Measurements from ENCODE around the gene CHTOP.
"Not testable (repeated sequence)": the region's sequence is repeated elsewhere in the genome, so short reads cannot be mapped to it uniquely, and the experiment has no call there.

The CHTOP gene

GRCh38 chr1:153631047-153632022, 2.5 kb upstream of the CHTOP start:
- peak; percentile 11 for ATAC-seq
- peak; percentile 25 for DNase-seq

- DNase-seq, result no peak
- no peak for ATAC-seq
Measured at GRCh38 chr1:153633161-153633753, 609 bp upstream of the CHTOP start.

GRCh38 chr1:153635872-153636271, 2.0 kb downstream of the CHTOP start:
- no peak for DNase-seq
- ATAC-seq, result no peak

- DNase-seq (no peak), ATAC-seq (no peak)
Measured at GRCh38 chr1:153636312-153636711, 2.4 kb downstream of the CHTOP start.

- ATAC-seq, result no peak
- DNase-seq, result no peak
Measured at GRCh38 chr1:153638261-153638660, 4.4 kb downstream of the CHTOP start.

DNA sequence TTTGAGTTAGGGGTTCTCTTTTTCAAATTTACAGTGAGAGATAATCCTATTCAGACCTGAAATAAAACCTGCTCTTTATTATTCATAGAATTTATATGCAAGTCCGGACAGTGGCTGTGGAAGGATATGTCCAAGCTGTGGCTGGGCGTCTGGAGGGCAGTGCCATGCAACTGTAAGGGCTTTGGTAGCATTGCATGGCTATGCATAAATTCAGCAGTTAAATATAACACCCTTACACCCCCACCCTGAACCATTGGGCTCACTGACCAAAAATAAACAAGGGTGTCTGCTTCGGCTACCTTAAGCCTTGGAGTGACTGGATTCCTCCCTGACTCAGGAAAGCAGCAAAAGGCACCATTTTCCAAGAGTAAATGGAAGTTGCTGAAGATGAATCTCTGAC, 5.4 kb downstream of the CHTOP start:
- ATAC-seq, result no peak
- DNase-seq, result no peak

DNA sequence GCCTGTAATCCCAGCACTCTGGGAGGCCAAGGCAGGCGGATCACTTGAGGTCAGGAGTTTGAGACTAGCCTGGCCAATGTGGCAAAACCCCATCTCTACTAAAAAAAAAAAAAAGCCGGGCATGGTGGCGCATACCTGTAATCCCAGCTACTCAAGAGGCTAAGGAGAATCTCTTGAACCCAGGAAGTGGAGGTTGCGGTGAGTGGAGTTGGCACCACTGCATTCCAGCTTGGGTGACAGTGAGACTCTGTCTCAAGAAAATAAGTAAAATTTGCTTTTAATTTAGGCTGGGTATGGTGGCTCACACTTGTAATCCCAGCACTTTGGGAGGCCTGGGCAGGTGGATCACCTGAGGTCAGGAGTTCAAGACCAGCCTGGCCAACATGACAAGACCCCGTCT, 6.3 kb downstream of the CHTOP start:
- ATAC-seq, DNase-seq: not testable (repeated sequence)

GRCh38 chr1:153640861-153641260, 7.0 kb downstream of the CHTOP start:
- DNase-seq, result no peak
- no peak for ATAC-seq

- no peak for DNase-seq
- no peak for ATAC-seq
Measured at GRCh38 chr1:153642161-153642560, 8.3 kb downstream of the CHTOP start.

DNA sequence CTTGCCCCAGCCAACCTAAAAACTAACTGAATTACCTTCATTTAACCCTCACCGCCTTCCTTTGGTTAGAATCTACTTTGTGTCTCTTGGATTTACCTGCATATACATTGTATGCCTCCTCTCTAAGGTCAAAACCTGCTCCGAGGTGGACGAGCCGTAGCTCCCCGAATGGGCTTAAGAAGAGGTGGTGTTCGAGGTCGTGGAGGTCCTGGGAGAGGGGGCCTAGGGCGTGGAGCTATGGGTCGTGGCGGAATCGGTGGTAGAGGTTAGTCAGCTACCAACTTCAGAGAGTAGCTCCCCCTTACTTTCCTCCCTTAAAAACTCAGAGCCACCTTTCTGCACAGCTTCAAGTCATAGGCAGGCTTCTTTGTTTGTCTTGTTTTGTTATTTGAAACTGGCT, 9.2 kb downstream of the CHTOP start:
- no peak for DNase-seq
- no peak for ATAC-seq

DNA sequence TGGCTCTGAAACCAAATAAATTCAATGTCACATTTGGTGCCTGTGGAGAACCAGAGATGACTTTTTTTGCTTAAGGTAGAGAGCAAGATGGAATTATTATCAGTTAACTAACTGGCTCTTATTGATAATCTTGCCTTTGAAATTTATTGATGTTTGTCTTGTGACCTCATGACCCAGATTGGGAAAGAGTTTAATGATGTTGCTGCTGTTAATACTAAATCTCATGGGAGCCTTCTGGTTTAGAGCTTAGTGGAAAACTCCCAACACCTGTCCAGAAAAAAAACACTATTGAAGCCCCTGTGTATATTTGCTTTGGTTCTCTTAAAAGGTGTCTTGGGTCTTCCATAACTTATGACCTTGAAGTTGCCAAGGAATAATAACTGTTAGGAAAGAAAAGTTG, 9.9 kb downstream of the CHTOP start:
- no peak for ATAC-seq
- no peak for DNase-seq

GRCh38 chr1:153646672-153647345, 12.9 kb downstream of the CHTOP start:
- no peak for DNase-seq
- ATAC-seq, result no peak

DNA sequence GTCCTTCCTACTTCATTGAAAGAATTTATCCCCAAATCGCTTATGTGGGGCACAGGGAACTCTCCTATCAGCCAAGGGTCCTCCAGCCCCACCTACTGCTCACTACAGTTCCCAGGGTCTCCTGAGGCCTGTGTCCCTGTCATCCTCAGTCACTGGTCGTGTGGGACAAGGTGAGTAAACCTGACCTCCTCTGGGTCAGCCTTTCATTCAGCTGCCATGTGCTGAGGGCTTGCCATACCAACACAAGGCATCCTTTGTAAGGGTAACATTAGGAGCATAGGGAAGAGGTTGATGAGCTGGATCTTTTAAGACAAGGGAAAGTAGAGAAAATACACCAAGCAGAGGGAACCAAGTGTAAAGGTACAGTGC, 13.5 kb downstream of the CHTOP start:
- ATAC-seq (no peak), DNase-seq (no peak)

DNA sequence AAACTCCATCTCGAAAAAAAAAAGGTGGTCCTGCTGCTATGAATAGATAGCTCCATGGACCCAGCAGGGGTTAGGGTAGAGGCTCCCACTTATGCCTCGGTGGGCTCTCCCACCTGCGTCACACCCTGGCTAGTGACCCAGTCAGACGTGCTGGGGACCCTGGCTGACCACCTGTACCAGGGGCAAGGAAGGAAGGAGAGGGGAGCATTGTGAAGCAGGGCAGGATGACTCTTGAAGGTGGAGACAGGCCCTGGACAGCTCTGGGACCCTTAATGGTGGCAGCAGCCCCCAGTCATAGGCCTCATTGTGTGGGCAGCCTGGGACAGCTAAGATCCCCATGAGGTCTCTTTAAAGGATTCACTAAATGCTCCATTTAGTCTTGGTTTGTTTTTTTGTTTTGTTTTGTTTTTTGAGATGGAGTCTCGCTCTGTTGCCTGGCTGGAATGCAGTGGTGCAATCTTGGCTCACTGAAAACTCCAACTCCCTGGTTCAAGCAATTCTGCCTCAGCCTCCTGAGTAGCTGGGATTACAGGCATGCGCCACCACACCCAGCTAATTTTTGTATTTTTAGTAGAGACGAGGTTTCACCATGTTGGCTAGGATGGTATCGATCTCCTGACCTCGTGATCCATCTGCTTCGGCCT, 14.3 kb downstream of the CHTOP start:
- ATAC-seq, result no peak
- no peak for DNase-seq

DNA sequence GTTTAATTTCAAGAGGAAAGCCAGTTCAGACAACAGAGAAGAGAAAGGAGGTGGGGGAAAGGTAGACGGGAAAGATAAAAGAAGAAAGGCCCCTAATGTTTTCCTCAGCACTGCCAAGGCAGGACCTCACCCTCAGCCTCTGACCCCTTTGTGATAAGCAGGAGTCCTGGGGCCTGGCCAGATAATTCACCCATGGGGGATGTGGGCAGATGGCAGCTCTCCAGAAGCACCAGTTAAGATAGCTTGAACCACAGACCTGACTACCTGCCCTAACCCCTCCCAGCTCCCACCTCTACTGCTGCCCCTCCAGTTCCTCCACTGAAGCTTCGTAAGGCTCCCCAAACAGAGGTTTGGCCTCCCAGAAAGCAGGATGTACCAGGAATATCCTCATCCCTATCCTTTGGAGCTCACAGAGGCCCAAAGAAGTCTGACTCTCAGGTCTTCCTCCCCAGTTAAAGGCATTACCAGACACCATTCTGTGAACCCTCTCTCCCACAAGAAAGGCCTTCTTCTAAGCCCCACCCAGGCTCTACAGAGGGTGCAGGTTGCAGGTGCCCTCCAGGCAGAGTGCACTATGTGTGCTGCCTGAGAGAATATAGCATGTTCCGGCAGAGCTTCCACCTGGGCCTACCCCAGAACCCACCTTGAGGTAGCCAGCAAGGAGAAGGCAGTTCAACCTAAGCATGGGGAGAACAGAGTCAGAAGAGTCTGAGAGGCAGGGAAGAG, 15.4 kb downstream of the CHTOP start:
- DNase-seq, result no peak
- ATAC-seq, result peak; percentile 29

DNA sequence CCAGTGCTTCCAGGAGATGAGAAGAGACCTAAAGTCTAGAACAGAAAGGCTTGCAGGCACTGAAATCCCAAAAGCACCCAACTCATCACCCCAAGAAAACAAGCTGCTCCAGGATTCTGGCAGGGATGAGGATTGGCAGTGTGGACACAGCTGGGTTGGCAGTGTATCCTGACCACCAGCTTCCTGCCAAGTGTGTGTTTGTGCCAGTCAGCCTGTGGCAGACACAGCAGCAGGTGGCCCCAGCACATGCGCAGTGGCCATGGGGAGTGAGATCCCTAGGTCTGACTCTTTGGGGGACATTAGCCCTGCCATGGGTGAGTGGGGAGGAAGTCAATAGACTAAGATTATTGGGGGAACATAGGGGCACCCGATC, 16.0 kb downstream of the CHTOP start:
- ATAC-seq (no peak), DNase-seq (no peak)

DNA sequence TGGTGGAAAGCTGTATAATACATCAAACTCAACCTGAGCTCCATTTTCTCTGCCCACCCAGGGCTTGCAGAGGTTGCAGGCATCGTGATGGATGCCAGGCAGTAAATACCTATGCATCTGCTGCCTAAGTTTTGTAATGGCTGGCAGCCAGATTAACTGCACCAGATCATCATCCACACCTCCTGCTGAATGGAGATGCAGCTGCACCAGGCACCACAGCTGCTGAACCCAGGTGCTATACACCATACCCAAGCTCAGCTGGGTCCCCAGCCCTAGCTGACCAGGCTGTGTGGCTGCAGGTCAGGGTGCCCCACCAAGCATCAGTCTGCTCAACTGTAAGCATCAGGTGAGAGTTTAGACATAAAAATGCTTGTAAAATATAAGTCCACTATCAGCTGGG, 17.9 kb downstream of the CHTOP start:
- DNase-seq (no peak), ATAC-seq (no peak)

DNA sequence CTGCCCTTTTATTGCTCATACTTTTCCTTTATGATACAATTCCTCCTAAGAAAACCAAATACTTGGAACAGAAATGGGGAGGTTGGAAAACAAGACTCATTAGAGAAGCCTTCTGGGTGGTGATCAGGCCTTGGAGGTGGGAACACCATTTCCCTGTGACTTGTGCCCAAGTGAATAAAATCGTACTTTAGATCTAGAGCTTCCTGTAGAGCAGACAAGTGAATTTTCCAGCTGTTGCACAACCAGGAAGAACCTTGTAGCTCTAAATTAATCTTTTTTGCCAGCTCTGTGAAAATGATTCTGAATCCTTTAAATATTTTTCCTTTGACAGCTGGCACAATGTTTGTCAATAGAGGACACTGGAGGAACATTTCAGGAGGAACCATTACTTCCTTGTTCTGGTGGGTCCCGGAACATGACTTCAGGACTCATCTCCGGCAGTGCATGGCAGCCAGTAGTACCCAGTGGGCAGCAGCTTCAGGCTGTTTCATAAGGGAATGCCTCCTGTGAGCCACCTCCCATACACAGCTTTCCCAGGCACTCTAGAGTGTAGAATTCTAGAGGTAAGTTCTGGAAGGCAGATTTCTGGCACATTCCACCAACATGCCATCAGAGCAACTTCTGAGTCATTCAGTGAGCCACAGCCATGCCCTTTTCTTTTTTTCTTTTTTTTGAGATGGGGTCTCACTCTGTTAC, 19.1 kb downstream of the CHTOP start:
- DNase-seq, result no peak
- ATAC-seq, result no peak

- ATAC-seq (no peak), DNase-seq (no peak)
Measured at GRCh38 chr1:153655333-153655732, 21.5 kb downstream of the CHTOP start.

DNA sequence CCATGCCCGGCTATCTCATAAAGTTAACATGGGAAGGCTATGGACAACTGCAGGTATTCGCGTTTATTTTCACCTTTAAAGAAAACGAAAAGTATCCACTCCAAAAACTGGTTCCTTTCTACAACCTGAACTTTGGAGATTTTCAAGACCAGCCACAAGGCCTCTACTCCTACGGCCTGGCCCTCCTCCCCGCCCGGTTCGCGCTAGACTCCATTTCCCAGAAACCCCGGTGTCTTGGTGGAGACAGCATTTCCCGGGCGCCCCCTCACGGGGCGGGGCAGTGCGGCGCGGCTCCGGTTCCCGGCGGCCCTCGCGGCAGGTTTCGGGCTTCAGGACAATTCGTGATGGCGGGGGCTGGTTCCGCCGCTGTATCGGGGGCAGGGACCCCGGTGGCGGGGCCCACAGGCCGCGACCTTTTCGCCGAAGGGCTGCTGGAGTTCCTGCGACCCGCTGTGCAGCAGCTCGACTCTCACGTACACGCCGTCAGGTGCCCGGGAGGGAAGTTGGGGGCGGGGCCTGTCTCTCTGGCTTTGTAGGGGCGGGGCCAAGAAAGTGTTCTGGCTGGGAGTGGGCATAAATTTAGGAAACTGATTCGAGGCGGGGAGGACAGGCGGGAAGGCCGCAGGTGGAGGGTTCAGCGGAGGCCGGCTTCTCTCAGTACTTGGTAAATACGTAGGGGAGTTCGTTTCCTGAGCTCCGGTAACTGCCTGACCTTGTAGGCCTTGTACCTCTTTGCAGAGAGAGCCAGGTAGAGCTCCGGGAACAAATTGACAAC, 24.7 kb downstream of the CHTOP start, which contains the start of gene SNAPIN:
Gene SNAPIN (plus strand): TSS at position 304 of the 775 bp plus-strand sequence. CDS start 41 bp downstream, at position 345.
- peak; percentile 97 for ATAC-seq

GRCh38 chr1:153659175-153659534, 25.3 kb downstream of the CHTOP start:
- DNase-seq, result no peak
- no peak for ATAC-seq

More for the DNA sequence above, 24.7 kb downstream of the CHTOP start, which contains the start of gene SNAPIN:
- DNase-seq, result peak; percentile 93
